Endothelial cell of umbilical vein (primary cell): Measurements from ENCODE around the gene GSE1. TPM values are rescaled to one million over a fixed set of nuclear protein-coding genes. Genes with fewer than 3 reads are reported as not detected.

Experiments used
- BruUV-seq: library from RNA; stranded (reverse); fragments of 400-500 nt; replicated peaks from 2 replicates; lab custom pipeline; 2021; lab: Mats Ljungman, UMichigan
- CTCF ChIA-PET: fragments of 300-600, 350-600 bp; sonication (Branson Sonifier 250); formaldehyde crosslinking; loops from one replicate; lab custom pipeline; 2021; ENCODE audit warnings: antibody characterized with exemption, inconsistent platforms; lab: Charles Lee
- POLR2A ChIA-PET: fragments of 300-600, 350-600 bp; sonication (Branson Sonifier 250); formaldehyde crosslinking; loops from one replicate; lab custom pipeline; 2021; ENCODE audit warnings: antibody characterized with exemption, inconsistent platforms; lab: Charles Lee
- DNase-seq: peaks from one replicate; pipeline ENCODE4 v3.0.0-alpha.2; 2011; ENCODE audit warnings: low read depth, low spot score
- FAIRE-seq: peaks from 2 replicates; lab custom pipeline; 2011; peaks lifted over from hg19 to GRCh38; lab: Jason Lieb, UNC
- H2AFZ ChIP-seq: 2 replicates; pipeline ENCODE4 v1.6.0; 2012; ENCODE audit warnings: low read depth, low read length, control low read depth, inconsistent platforms
- H3K27ac ChIP-seq: 2 replicates; pipeline ENCODE4 v1.5.1; 2011; ENCODE audit warnings: low read depth, mild to moderate bottlenecking, control low read depth, low read length, moderate library complexity; ENCODE audit not compliant: insufficient read depth
- H3K27me3 ChIP-seq, 2 experiments: 2 replicates each; pipeline versions ENCODE4 v1.6.0 to v1.6.1; 2011; ENCODE audit warnings: low read length in 2 of 2, mixed read lengths in 1 of 2; ENCODE audit not compliant: control insufficient read depth in 2 of 2, insufficient read depth in 2 of 2
- H3K36me3 ChIP-seq, 2 experiments: 2 replicates in 1 of 2; 3 replicates in 1 of 2; pipeline ENCODE4 v1.5.1; 2011; ENCODE audit warnings: low read length in 2 of 2, mild to moderate bottlenecking in 1 of 2, moderate library complexity in 1 of 2; ENCODE audit not compliant: control insufficient read depth in 2 of 2, insufficient read depth in 2 of 2; ENCODE audit errors: extremely low read depth in 1 of 2
- H3K4me1 ChIP-seq: 3 replicates; pipeline ENCODE4 v1.5.1; 2011; ENCODE audit warnings: mild to moderate bottlenecking, low read length; ENCODE audit not compliant: control insufficient read depth, insufficient read depth; ENCODE audit errors: extremely low read depth
- H3K4me2 ChIP-seq: 2 replicates; pipeline ENCODE4 v1.6.1; 2011; ENCODE audit warnings: low read length, control low read depth, mixed read lengths; ENCODE audit not compliant: insufficient read depth
- H3K4me3 ChIP-seq, 3 experiments: fragments of 200-600 bp in 1 of 3; sonication (generic), shearing (Covaris generic) in 1 of 3; replicated peaks in 1 of 3; 2 replicates each; pipeline ENCODE4 v1.5.1; 2011 to 2016; ENCODE audit warnings: control low read depth in 3 of 3, low read length in 3 of 3, mild to moderate bottlenecking in 2 of 3, inconsistent platforms in 1 of 3, low read depth in 1 of 3, moderate library complexity in 1 of 3; ENCODE audit not compliant: insufficient read depth in 1 of 3
- H3K79me2 ChIP-seq: 2 replicates; pipeline ENCODE4 v1.6.0; 2012; ENCODE audit warnings: low read length, inconsistent platforms; ENCODE audit not compliant: control insufficient read depth, insufficient read depth
- H3K9ac ChIP-seq: replicated peaks from 2 replicates; pipeline ENCODE3; 2011; ENCODE audit warnings: low read length, control low read depth; ENCODE audit not compliant: insufficient read depth; ENCODE audit errors: extremely low read depth
- H3K9me1 ChIP-seq: replicated peaks from 3 replicates; pipeline ENCODE4 v1.6.0; 2011; ENCODE audit warnings: mild to moderate bottlenecking, low read length; ENCODE audit not compliant: control insufficient read depth, insufficient read depth; ENCODE audit errors: extremely low read depth
- H3K9me3 ChIP-seq: replicated peaks from 2 replicates; pipeline ENCODE4 v1.5.1; 2012; ENCODE audit warnings: low read length, inconsistent platforms; ENCODE audit not compliant: control insufficient read depth, insufficient read depth
- H4K20me1 ChIP-seq: replicated peaks from 2 replicates; pipeline ENCODE3; 2011; ENCODE audit warnings: mild to moderate bottlenecking, low read length; ENCODE audit not compliant: control insufficient read depth, insufficient read depth; ENCODE audit errors: extremely low read depth
- CTCF ChIP-seq, 2 donors: IDR thresholded peaks; 1 replicate in 1 of 2; 2 replicates in 1 of 2; pipeline ENCODE4 v1.5.1; 2011; ENCODE audit warnings: low read length in 2 of 2, mild to moderate bottlenecking in 2 of 2, moderate library complexity in 2 of 2, control low read depth in 1 of 2, inconsistent platforms in 1 of 2, low read depth in 1 of 2; ENCODE audit not compliant: insufficient read depth in 1 of 2; ENCODE audit errors: extremely low read depth in 1 of 2
- EZH2 ChIP-seq: IDR thresholded peaks from 2 replicates; pipeline ENCODE4 v1.6.1; 2012; ENCODE audit warnings: borderline replicate concordance, low read depth, mild to moderate bottlenecking, moderate library complexity, low read length, inconsistent platforms; ENCODE audit not compliant: severe bottlenecking
- FOS ChIP-seq: IDR thresholded peaks from 2 replicates; pipeline ENCODE4 v1.6.1; 2011; ENCODE audit warnings: mild to moderate bottlenecking, low read length, moderate library complexity, borderline replicate concordance; ENCODE audit not compliant: insufficient read depth
- GATA2 ChIP-seq: IDR thresholded peaks from 2 replicates; pipeline ENCODE4 v1.7.0; 2011; ENCODE audit warnings: low read depth, mild to moderate bottlenecking, moderate library complexity, mixed read lengths, low read length; ENCODE audit not compliant: insufficient read length, insufficient read depth
- JUN ChIP-seq: IDR thresholded peaks from 2 replicates; pipeline ENCODE4 v1.6.1; 2011; ENCODE audit warnings: borderline replicate concordance, low read depth; ENCODE audit not compliant: insufficient read length, insufficient read depth
- MAX ChIP-seq: IDR thresholded peaks from 2 replicates; pipeline ENCODE4 v1.6.1; 2011; ENCODE audit not compliant: insufficient read depth, insufficient read length
- MYC ChIP-seq: IDR thresholded peaks from one replicate; pipeline ENCODE4 v1.6.1; 2011; ENCODE audit warnings: mild to moderate bottlenecking, low read depth, low read length
- POLR2A ChIP-seq: IDR thresholded peaks from 2 replicates; pipeline ENCODE4 v1.6.1; 2012; ENCODE audit warnings: low read depth, mild to moderate bottlenecking, control low read depth, low read length
- POLR2AphosphoS5 ChIP-seq: IDR thresholded peaks from 2 replicates; pipeline ENCODE4 v1.6.1; 2012; ENCODE audit warnings: low read depth, mild to moderate bottlenecking, control low read depth, low read length, moderate library complexity; ENCODE audit not compliant: insufficient read depth
- dilution Hi-C: fragments of 300-500 bp; cut with MboI; formaldehyde crosslinking; loops from one replicate; pipeline ENCODE4 v1.15.0; 2019; ENCODE audit warnings: low sequenced_read_pairs; ENCODE audit not compliant: extremely low pct_ligation_motif_present
- intact Hi-C: fragments of 100-400 bp; cut with micrococcal nuclease; formaldehyde crosslinking; loops from one replicate; pipeline ENCODE4 v1.10.0; 2022
- polyA plus RNA-seq, 4 experiments: library from polyadenylated mRNA; depleted of rRNA in 3 of 4; stranded (reverse) in 3 of 4; unstranded in 1 of 4; fragments of >200 nt; gene quantifications; 2 replicates each; pipeline versions ENCODE4 v1.2.1 to v1.2.3, GENCODE V29; 2011 to 2012; ENCODE audit warnings: missing spikeins in 1 of 4
- total RNA-seq: library from RNA; stranded (reverse); gene quantifications from 2 replicates; pipeline ENCODE4 v1.2.3, GENCODE V29; 2021

The GSE1 gene
- total and polyA plus RNA-seq, 2 donors (not counting 3 experiments of a cell fraction or from before 2014, with no cell fraction given), result 4.2 to 18.3 TPM

- DNase-seq, result no peak
- no peak for FAIRE-seq
- Histone ChIP-seq H3K27me3 (no peaks in the 10 kb centered on the region), H3K9me1 (no peaks in the 10 kb centered on the region), H3K79me2 (no peaks in the 10 kb centered on the region), H3K4me1 (peaks cover 7% of the 10 kb centered on the region), H3K27ac (no peak overlapping the region), H3K4me3 (no peak overlapping the region), H3K9ac (no peak overlapping the region), H3K9me3 (no peaks in the 10 kb centered on the region), H3K4me2 (no peak overlapping the region), H2AFZ (no peak overlapping the region), H3K36me3 (no peaks in the 10 kb centered on the region), H4K20me1 (no peaks in the 10 kb centered on the region)
- no TSS peak for BruUV-seq
- ChIA-PET CTCF (interaction anchor here (1.7 kb wide), 1 partner anchor 11 kb away, joined by 5 read pairs; no protein-coding TSS in a partner anchor), POLR2A (no interaction called here)
- dilution Hi-C loops (no loop called here), intact Hi-C loops (no loop called here)
- no peak for TF ChIP-seq JUN
- TF ChIP-seq POLR2A, result no peak
- TF ChIP-seq POLR2AphosphoS5, result no peak
- no peak for TF ChIP-seq MAX
- TF ChIP-seq EZH2, result no peak
- TF ChIP-seq MYC, result no peak
- TF ChIP-seq GATA2, result no peak
- TF ChIP-seq FOS, result no peak
- no peak for TF ChIP-seq CTCF (IDR thresholded peaks at IDR 0.05; ENCODE audit: extremely low read depth in 1 of 2, insufficient read depth in 1 of 2, low read depth in 1 of 2, low read length in 2 of 2)
These were observed 97.6 kb downstream of the GSE1 start for GRCh38 chr16:85710732-85711131.
